K562 (cell line): Measurements from ENCODE around the gene RNASEH2A. TPM values are rescaled to one million over a fixed set of nuclear protein-coding genes. Genes with fewer than 3 reads are reported as not detected.

ENCODE experiments used
- EP300 ChIP-seq: IDR thresholded peaks from 2 replicates; pipeline ENCODE4 v1.6.1; 2012; ENCODE audit warnings: low read length, improper control_type of control experiment
- ETS2 ChIP-seq: IDR thresholded peaks from 2 replicates; pipeline ENCODE4 v1.6.1; 2016; ENCODE audit warnings: borderline replicate concordance, missing genetic modification characterization, mild to moderate bottlenecking, moderate library complexity, missing compliant biosample characterization; ENCODE audit not compliant: poor library complexity, severe bottlenecking
- FOXK2 ChIP-seq, 2 experiments: fragments of 450-650 bp; IDR thresholded peaks in 1 of 2; conservative IDR thresholded peaks in 1 of 2; 2 replicates each; pipeline ENCODE4 v1.6.1; 2016; ENCODE audit warnings: low read depth in 2 of 2, mild to moderate bottlenecking in 1 of 2
- PCBP1 ChIP-seq: fragments of 200-400 bp; formaldehyde crosslinking; IDR thresholded peaks from 2 replicates; pipeline ENCODE4 v1.6.1; 2018; ENCODE audit warnings: mild to moderate bottlenecking, low read depth, low read length; ENCODE audit not compliant: poor library complexity, severe bottlenecking
- ZBTB26 ChIP-seq: fragments of 450-650 bp; formaldehyde crosslinking; IDR thresholded peaks from 2 replicates; pipeline ENCODE4 v1.4.0; 2022; ENCODE audit warnings: missing genetic modification characterization
- ZC3H11A ChIP-seq: IDR thresholded peaks from 2 replicates; pipeline ENCODE4 v1.6.1; 2012; ENCODE audit warnings: low read depth, low read length, improper control_type of control experiment
- ZFP1 ChIP-seq: fragments of 450-650 bp; formaldehyde crosslinking; IDR thresholded peaks from 2 replicates; pipeline ENCODE4 v1.4.0; 2020; ENCODE audit warnings: mild to moderate bottlenecking, mixed read lengths
- ZFP36 ChIP-seq: fragments of 150-350 bp; IDR thresholded peaks from 2 replicates; pipeline ENCODE4 v1.6.1; 2018; ENCODE audit warnings: low read length, low read depth; ENCODE audit not compliant: partially characterized antibody
- ZNF592 ChIP-seq: fragments of 450-650 bp; IDR thresholded peaks from 2 replicates; pipeline ENCODE4 v1.6.1; 2017; ENCODE audit warnings: antibody characterized with exemption, mild to moderate bottlenecking
- polyA plus RNA-seq, 8 experiments: library from polyadenylated mRNA; depleted of rRNA in 4 of 8; stranded (reverse) in 5 of 8; unstranded in 3 of 8; fragments of >200 nt; fragmentation: Nextera tagmentation in 2 of 8; fragmentation: Illumina TruSeq in 1 of 8; extraction: Ambion mirVana in 2 of 8; extraction: Trizol in 1 of 8; gene quantifications; 2 replicates each; pipeline versions ENCODE4 v1.2.1 to v1.2.3, GENCODE V29; 2011 to 2014; ENCODE audit warnings: inconsistent platforms in 1 of 8, missing spikeins in 1 of 8
- total RNA-seq, 7 experiments: library from RNA; depleted of rRNA in 6 of 7; stranded (reverse); fragments of >200 nt in 6 of 7; fragmentation: Illumina TruSeq in 2 of 7; extraction: Trizol in 2 of 7; gene quantifications; 2 replicates each; pipeline versions ENCODE4 v1.2.1 to v1.2.3, GENCODE V29; 2011 to 2021; ENCODE audit warnings: low replicate concordance in 1 of 7
- TF ChIP-seq, protein P1 (sequence below): fragments of 200-600 bp; sonication (generic); IDR thresholded peaks from one replicate; pipeline ENCODE4 v1.6.1; 2012; ENCODE audit warnings: mild to moderate bottlenecking, low read depth, low read length, inconsistent platforms

The RNASEH2A gene
- total and polyA plus RNA-seq, 9 of the 15 experiments (the other 6 are each of a cell fraction or from before 2014, with no cell fraction given) = 22.3 to 78.0 (median 61.7) TPM

- TF ChIP-seq ZNF592 (no peak), ZBTB26 (CRISPR knock-in tag) (no peak), EP300 (no peak), ETS2 (tag) (no peak), ZFP1 (CRISPR knock-in tag) (no peak), ZFP36 (peak; percentile 97), PCBP1 (no peak), ZC3H11A (no peak), FOXK2 (conservative IDR thresholded peaks at IDR 0.05 in 1 of 2, IDR thresholded peaks at IDR 0.05 in 1 of 2; ENCODE audit: low read depth in 2 of 2) (no peak)
- TF ChIP-seq, protein P1, sequence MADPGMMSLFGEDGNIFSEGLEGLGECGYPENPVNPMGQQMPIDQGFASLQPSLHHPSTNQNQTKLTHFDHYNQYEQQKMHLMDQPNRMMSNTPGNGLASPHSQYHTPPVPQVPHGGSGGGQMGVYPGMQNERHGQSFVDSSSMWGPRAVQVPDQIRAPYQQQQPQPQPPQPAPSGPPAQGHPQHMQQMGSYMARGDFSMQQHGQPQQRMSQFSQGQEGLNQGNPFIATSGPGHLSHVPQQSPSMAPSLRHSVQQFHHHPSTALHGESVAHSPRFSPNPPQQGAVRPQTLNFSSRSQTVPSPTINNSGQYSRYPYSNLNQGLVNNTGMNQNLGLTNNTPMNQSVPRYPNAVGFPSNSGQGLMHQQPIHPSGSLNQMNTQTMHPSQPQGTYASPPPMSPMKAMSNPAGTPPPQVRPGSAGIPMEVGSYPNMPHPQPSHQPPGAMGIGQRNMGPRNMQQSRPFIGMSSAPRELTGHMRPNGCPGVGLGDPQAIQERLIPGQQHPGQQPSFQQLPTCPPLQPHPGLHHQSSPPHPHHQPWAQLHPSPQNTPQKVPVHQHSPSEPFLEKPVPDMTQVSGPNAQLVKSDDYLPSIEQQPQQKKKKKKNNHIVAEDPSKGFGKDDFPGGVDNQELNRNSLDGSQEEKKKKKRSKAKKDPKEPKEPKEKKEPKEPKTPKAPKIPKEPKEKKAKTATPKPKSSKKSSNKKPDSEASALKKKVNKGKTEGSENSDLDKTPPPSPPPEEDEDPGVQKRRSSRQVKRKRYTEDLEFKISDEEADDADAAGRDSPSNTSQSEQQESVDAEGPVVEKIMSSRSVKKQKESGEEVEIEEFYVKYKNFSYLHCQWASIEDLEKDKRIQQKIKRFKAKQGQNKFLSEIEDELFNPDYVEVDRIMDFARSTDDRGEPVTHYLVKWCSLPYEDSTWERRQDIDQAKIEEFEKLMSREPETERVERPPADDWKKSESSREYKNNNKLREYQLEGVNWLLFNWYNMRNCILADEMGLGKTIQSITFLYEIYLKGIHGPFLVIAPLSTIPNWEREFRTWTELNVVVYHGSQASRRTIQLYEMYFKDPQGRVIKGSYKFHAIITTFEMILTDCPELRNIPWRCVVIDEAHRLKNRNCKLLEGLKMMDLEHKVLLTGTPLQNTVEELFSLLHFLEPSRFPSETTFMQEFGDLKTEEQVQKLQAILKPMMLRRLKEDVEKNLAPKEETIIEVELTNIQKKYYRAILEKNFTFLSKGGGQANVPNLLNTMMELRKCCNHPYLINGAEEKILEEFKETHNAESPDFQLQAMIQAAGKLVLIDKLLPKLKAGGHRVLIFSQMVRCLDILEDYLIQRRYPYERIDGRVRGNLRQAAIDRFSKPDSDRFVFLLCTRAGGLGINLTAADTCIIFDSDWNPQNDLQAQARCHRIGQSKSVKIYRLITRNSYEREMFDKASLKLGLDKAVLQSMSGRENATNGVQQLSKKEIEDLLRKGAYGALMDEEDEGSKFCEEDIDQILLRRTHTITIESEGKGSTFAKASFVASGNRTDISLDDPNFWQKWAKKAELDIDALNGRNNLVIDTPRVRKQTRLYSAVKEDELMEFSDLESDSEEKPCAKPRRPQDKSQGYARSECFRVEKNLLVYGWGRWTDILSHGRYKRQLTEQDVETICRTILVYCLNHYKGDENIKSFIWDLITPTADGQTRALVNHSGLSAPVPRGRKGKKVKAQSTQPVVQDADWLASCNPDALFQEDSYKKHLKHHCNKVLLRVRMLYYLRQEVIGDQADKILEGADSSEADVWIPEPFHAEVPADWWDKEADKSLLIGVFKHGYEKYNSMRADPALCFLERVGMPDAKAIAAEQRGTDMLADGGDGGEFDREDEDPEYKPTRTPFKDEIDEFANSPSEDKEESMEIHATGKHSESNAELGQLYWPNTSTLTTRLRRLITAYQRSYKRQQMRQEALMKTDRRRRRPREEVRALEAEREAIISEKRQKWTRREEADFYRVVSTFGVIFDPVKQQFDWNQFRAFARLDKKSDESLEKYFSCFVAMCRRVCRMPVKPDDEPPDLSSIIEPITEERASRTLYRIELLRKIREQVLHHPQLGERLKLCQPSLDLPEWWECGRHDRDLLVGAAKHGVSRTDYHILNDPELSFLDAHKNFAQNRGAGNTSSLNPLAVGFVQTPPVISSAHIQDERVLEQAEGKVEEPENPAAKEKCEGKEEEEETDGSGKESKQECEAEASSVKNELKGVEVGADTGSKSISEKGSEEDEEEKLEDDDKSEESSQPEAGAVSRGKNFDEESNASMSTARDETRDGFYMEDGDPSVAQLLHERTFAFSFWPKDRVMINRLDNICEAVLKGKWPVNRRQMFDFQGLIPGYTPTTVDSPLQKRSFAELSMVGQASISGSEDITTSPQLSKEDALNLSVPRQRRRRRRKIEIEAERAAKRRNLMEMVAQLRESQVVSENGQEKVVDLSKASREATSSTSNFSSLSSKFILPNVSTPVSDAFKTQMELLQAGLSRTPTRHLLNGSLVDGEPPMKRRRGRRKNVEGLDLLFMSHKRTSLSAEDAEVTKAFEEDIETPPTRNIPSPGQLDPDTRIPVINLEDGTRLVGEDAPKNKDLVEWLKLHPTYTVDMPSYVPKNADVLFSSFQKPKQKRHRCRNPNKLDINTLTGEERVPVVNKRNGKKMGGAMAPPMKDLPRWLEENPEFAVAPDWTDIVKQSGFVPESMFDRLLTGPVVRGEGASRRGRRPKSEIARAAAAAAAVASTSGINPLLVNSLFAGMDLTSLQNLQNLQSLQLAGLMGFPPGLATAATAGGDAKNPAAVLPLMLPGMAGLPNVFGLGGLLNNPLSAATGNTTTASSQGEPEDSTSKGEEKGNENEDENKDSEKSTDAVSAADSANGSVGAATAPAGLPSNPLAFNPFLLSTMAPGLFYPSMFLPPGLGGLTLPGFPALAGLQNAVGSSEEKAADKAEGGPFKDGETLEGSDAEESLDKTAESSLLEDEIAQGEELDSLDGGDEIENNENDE = no peak
Measured at GRCh38 chr19:12843999-12844732, 37.8 kb downstream of the RNASEH2A start (continued).
